Skin epidermis (tissue), 12 donors: ENCODE measurements around the gene FILIP1L.
A peak's percentile ranks its signal among the peaks of the same experiment; 100 is the strongest.

ENCODE experiments used
- H3K27ac ChIP-seq, 21 experiments: fragments of 200-600 bp; sonication (generic) in 11 of 21; one replicate each; pipeline ENCODE4 v1.5.0; 2020; ENCODE audit warnings: mild to moderate bottlenecking in 3 of 21, inconsistent platforms in 2 of 21, moderate library complexity in 2 of 21
- H3K4me3 ChIP-seq, 7 experiments: fragments of 200-600 bp; sonication (generic) in 2 of 7; one replicate each; pipeline ENCODE4 v1.5.0; 2020; ENCODE audit warnings: inconsistent platforms in 2 of 7, mild to moderate bottlenecking in 2 of 7, moderate library complexity in 1 of 7

Gene FILIP1L

GRCh38 chr3:100002599-100003350 is 111.5 kb downstream of the FILIP1L start:
- Histone ChIP-seq H3K4me3 (no peak overlapping the region), H3K27ac (peak overlapping the region in 17 of 21 experiments; percentile 4 to 79 (median 51))

- no peak overlapping the region for H3K4me3 ChIP-seq
- peak overlapping the region in 19 of 21 experiments; percentile 4 to 79 (median 64) for H3K27ac ChIP-seq
Observed at GRCh38 chr3:100001526-100002270, 112.6 kb downstream of the FILIP1L start.

GRCh38 chr3:100001083-100001482 is 113.2 kb downstream of the FILIP1L start:
- Histone ChIP-seq H3K4me3 (no peak overlapping the region), H3K27ac (peak overlapping the region in 18 of 21 experiments; percentile 13 to 79 (median 66))

GRCh38 chr3:99999536-99999935 is 114.8 kb downstream of the FILIP1L start:
- peak overlapping the region in 10 of 21 experiments; percentile 1 to 79 (median 64) for H3K27ac ChIP-seq
- H3K4me3 ChIP-seq = no peak overlapping the region

GRCh38 chr3:99997293-99997692 is 117.0 kb downstream of the FILIP1L start:
- no peak overlapping the region for H3K27ac ChIP-seq
- no peak overlapping the region for H3K4me3 ChIP-seq

- H3K4me3 ChIP-seq = no peak overlapping the region
- no peak overlapping the region for H3K27ac ChIP-seq
Observed at GRCh38 chr3:99990179-99990578, 124.1 kb downstream of the FILIP1L start.

GRCh38 chr3:99984668-99985067 is 129.6 kb downstream of the FILIP1L start:
- Histone ChIP-seq H3K4me3 (no peak overlapping the region), H3K27ac (no peak overlapping the region)

GRCh38 chr3:99984139-99984538 is 130.2 kb downstream of the FILIP1L start:
- Histone ChIP-seq H3K4me3 (no peak overlapping the region), H3K27ac (no peak overlapping the region)

GRCh38 chr3:99982650-99983049 is 131.7 kb downstream of the FILIP1L start:
- Histone ChIP-seq H3K27ac (no peak overlapping the region), H3K4me3 (no peak overlapping the region)

- H3K4me3 ChIP-seq = no peak overlapping the region
- no peak overlapping the region for H3K27ac ChIP-seq
Observed at GRCh38 chr3:99981138-99981537, 133.2 kb downstream of the FILIP1L start.

GRCh38 chr3:99980606-99981005 is 133.7 kb downstream of the FILIP1L start:
- Histone ChIP-seq H3K4me3 (no peak overlapping the region), H3K27ac (no peak overlapping the region)

GRCh38 chr3:99978221-99978620 is 136.1 kb downstream of the FILIP1L start:
- no peak overlapping the region for H3K4me3 ChIP-seq
- H3K27ac ChIP-seq = no peak overlapping the region

GRCh38 chr3:99976584-99976983 is 137.7 kb downstream of the FILIP1L start:
- H3K27ac ChIP-seq = no peak overlapping the region
- no peak overlapping the region for H3K4me3 ChIP-seq

- H3K27ac ChIP-seq = no peak overlapping the region
- H3K4me3 ChIP-seq = no peak overlapping the region
Observed at GRCh38 chr3:99974989-99975388, 139.3 kb downstream of the FILIP1L start.

- no peak overlapping the region for H3K27ac ChIP-seq
- no peak overlapping the region for H3K4me3 ChIP-seq
Observed at GRCh38 chr3:99972380-99973104, 141.8 kb downstream of the FILIP1L start.

- Histone ChIP-seq H3K4me3 (no peak overlapping the region), H3K27ac (peak overlapping the region in 3 of 21 experiments; percentile 7 to 56 (median 36))
Observed at GRCh38 chr3:99971761-99972160, 142.5 kb downstream of the FILIP1L start.

- H3K27ac ChIP-seq = peak overlapping the region in 2 of 21 experiments; percentile 19 to 73
Observed at GRCh38 chr3:99970198-99970597, 144.1 kb downstream of the FILIP1L start.

GRCh38 chr3:99969136-99969535 is 145.2 kb downstream of the FILIP1L start:
- no peak overlapping the region for H3K4me3 ChIP-seq
- peak overlapping the region in 15 of 21 experiments; percentile 10 to 75 (median 60) for H3K27ac ChIP-seq

More at GRCh38 chr3:99970198-99970597, 144.1 kb downstream of the FILIP1L start:
- no peak overlapping the region for H3K4me3 ChIP-seq

GRCh38 chr3:99967796-99968195 is 146.5 kb downstream of the FILIP1L start:
- Histone ChIP-seq H3K27ac (peak overlapping the region in 13 of 21 experiments; percentile 19 to 75 (median 64)), H3K4me3 (no peak overlapping the region)
